ENCODE results near the gene PPP2CA.
A peak's percentile ranks its signal among the peaks of the same experiment; 100 is the strongest.
"Not testable (repeated sequence)": the region's sequence is repeated elsewhere in the genome, so short reads cannot be mapped to it uniquely, and the experiment has no call there.

PPP2CA gene

GRCh38 chr5:134195666-134196065 is 30.2 kb downstream of the PPP2CA start:
- DNase-seq (ENCODE audit: low read depth in 2 of 2) = no peak

GRCh38 chr5:134189031-134189430 is 36.8 kb downstream of the PPP2CA start:
- DNase-seq (ENCODE audit: low read depth in 2 of 2) = no peak

- DNase-seq (ENCODE audit: low read depth in 2 of 2) = no peak
Observed at GRCh38 chr5:134188092-134188491, 37.8 kb downstream of the PPP2CA start.

- DNase-seq (ENCODE audit: low read depth in 2 of 2) = peak; percentile 56 to 74
Observed at GRCh38 chr5:134184155-134185135, 41.4 kb downstream of the PPP2CA start.

- no peak for DNase-seq (ENCODE audit: low read depth in 2 of 2)
Observed at GRCh38 chr5:134183481-134183880, 42.4 kb downstream of the PPP2CA start.

GRCh38 chr5:134178096-134178419 is 47.8 kb downstream of the PPP2CA start:
- no peak for DNase-seq (ENCODE audit: low read depth in 2 of 2)

GRCh38 chr5:134177369-134178095 is 48.3 kb downstream of the PPP2CA start:
- no peak for DNase-seq (ENCODE audit: low read depth in 2 of 2)

- DNase-seq (ENCODE audit: low read depth in 2 of 2) = peak; percentile 71 to 76
Observed at GRCh38 chr5:134176511-134177368, 49.1 kb downstream of the PPP2CA start, which contains the start of gene SKP1. SKP1 (minus strand) TSS chr5:134176950; CDS start chr5:134174022, 2,928 bp downstream.

GRCh38 chr5:134175921-134176510 is 49.9 kb downstream of the PPP2CA start:
- no peak for DNase-seq (ENCODE audit: low read depth in 2 of 2)

- DNase-seq (ENCODE audit: low read depth in 2 of 2) = no peak
Observed at GRCh38 chr5:134174841-134175839, 50.7 kb downstream of the PPP2CA start.

GRCh38 chr5:134171972-134172371 is 53.9 kb downstream of the PPP2CA start:
- DNase-seq (ENCODE audit: low read depth in 2 of 2) = no peak

- DNase-seq (ENCODE audit: low read depth in 2 of 2) = no peak
Observed at GRCh38 chr5:134162592-134162991, 63.3 kb downstream of the PPP2CA start.

- no peak for DNase-seq (ENCODE audit: low read depth in 2 of 2)
Observed at GRCh38 chr5:134161513-134162395, 64.1 kb downstream of the PPP2CA start.

GRCh38 chr5:134153657-134154056 is 72.2 kb downstream of the PPP2CA start:
- DNase-seq (ENCODE audit: low read depth in 2 of 2) = no peak

- no peak for DNase-seq (ENCODE audit: low read depth in 2 of 2)
Observed at GRCh38 chr5:134153241-134153640, 72.6 kb downstream of the PPP2CA start.

- not testable (repeated sequence) for DNase-seq (ENCODE audit: low read depth in 2 of 2)
Observed at GRCh38 chr5:134152173-134152832, 73.6 kb downstream of the PPP2CA start.

- no peak for DNase-seq (ENCODE audit: low read depth in 2 of 2)
Observed at GRCh38 chr5:134151723-134152122, 74.2 kb downstream of the PPP2CA start.

- no peak for DNase-seq (ENCODE audit: low read depth in 2 of 2)
Observed at GRCh38 chr5:134149571-134150303, 76.1 kb downstream of the PPP2CA start.
